ENCODE data around the gene AMMECR1L. TPM values are rescaled to one million over a fixed set of nuclear protein-coding genes. Genes with fewer than 3 reads are reported as not detected.

AMMECR1L gene
- polyA plus RNA-seq, 1 donor from 2014 or later, result 19.5 TPM

DNA sequence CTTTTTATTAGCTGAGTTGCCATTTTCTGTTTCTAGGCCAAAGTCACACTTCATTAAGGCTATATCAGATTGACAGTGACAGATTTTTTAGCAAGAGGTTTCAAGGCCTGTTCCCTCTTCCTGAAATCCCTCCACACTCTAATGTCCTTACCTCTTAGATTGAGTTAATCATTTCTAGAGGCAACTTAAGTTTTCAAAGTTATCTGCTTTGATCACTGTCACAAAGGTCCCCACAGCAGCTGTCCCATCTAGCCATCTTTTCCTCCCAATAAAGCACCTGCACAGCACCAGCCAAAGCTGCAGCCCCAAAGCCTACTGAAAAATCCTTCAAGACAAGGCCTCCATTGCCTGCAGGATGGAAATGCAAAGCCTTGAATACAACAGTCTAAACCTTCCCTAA, 13.4 kb downstream of the AMMECR1L start:
- no peaks in the 10 kb centered on the region for H3K27me3 ChIP-seq (ENCODE audit: insufficient read depth, low read depth, low read length)
- no peak overlapping the region for H3K9ac ChIP-seq (ENCODE audit: low read length)
- no peaks in the 10 kb centered on the region for H3F3A ChIP-seq (ENCODE audit: insufficient read depth, low read length, poor library complexity, severe bottlenecking)
- TF ChIP-seq, protein P1, sequence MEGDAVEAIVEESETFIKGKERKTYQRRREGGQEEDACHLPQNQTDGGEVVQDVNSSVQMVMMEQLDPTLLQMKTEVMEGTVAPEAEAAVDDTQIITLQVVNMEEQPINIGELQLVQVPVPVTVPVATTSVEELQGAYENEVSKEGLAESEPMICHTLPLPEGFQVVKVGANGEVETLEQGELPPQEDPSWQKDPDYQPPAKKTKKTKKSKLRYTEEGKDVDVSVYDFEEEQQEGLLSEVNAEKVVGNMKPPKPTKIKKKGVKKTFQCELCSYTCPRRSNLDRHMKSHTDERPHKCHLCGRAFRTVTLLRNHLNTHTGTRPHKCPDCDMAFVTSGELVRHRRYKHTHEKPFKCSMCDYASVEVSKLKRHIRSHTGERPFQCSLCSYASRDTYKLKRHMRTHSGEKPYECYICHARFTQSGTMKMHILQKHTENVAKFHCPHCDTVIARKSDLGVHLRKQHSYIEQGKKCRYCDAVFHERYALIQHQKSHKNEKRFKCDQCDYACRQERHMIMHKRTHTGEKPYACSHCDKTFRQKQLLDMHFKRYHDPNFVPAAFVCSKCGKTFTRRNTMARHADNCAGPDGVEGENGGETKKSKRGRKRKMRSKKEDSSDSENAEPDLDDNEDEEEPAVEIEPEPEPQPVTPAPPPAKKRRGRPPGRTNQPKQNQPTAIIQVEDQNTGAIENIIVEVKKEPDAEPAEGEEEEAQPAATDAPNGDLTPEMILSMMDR (IDR thresholded peaks at IDR 0.05; ENCODE audit: poor library complexity, severe bottlenecking), result no peak
- TF ChIP-seq EP300 (conservative IDR thresholded peaks at IDR 0.05; ENCODE audit: poor library complexity, severe bottlenecking), result no peak
- no peak for TF ChIP-seq RAD21 (conservative IDR thresholded peaks at IDR 0.05)
- no peak for TF ChIP-seq SMC3 (conservative IDR thresholded peaks at IDR 0.05; ENCODE audit: poor library complexity)
- TF ChIP-seq EZH2 (IDR thresholded peaks at IDR 0.05; ENCODE audit: borderline replicate concordance, insufficient read depth, low read length, poor library complexity, severe bottlenecking), result no peak
- TF ChIP-seq POLR2AphosphoS5 (IDR thresholded peaks at IDR 0.05), result no peak
- no peaks in the 10 kb centered on the region for H3K9me2 ChIP-seq (ENCODE audit: insufficient read depth, low read length)
- H3K79me2 ChIP-seq (replicated peaks; ENCODE audit: insufficient read depth, low read length), result no peaks in the 10 kb centered on the region
- H3K9me3 ChIP-seq (ENCODE audit: low read length), result no peaks in the 10 kb centered on the region
- no peak overlapping the region for H2AFZ ChIP-seq (ENCODE audit: low read depth, low read length)
- peaks cover 4% of the 10 kb centered on the region for H3K36me3 ChIP-seq (ENCODE audit: insufficient read depth, low read length)
- no peak overlapping the region for H3K4me3 ChIP-seq (ENCODE audit: low read length)
- no peaks in the 10 kb centered on the region for H4K20me1 ChIP-seq (ENCODE audit: insufficient read depth)
- no peak overlapping the region for H3K27ac ChIP-seq (ENCODE audit: low read length)
- H3K4me2 ChIP-seq (ENCODE audit: low read length), result no peak overlapping the region

DNA sequence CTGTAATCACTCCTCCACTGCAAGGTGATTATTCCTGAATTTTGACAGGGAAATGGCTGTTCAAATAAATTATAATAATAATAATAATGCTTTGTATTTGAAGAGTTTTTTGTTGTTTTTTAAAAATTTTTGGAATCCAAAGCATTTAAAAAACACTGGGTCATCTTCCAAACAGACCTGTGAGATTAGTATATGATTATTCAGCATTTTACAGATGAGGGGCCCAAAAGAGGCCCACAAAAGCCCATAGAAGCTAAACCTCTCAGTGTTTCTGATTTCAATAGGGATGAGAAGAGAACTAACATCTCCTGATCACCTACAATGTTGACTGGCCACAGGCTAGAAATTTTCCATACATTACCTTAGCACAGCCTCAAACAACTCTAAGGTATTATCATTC, 19.8 kb downstream of the AMMECR1L start:
- no peaks in the 10 kb centered on the region for H3K9me2 ChIP-seq (ENCODE audit: insufficient read depth, low read length)
- no peak overlapping the region for H3K27ac ChIP-seq (ENCODE audit: low read length)
- H4K20me1 ChIP-seq (ENCODE audit: insufficient read depth), result no peaks in the 10 kb centered on the region
- no peak overlapping the region for H3K4me2 ChIP-seq (ENCODE audit: low read length)
- no peak overlapping the region for H2AFZ ChIP-seq (ENCODE audit: low read depth, low read length)
- H3K9me3 ChIP-seq (ENCODE audit: low read length), result no peaks in the 10 kb centered on the region
- H3F3A ChIP-seq (ENCODE audit: insufficient read depth, low read length, poor library complexity, severe bottlenecking), result no peaks in the 10 kb centered on the region
- H3K79me2 ChIP-seq (replicated peaks; ENCODE audit: insufficient read depth, low read length), result no peaks in the 10 kb centered on the region
- no peak overlapping the region for H3K4me3 ChIP-seq (ENCODE audit: low read length)
- no peak for TF ChIP-seq POLR2AphosphoS5 (IDR thresholded peaks at IDR 0.05)
- TF ChIP-seq, protein P1 (IDR thresholded peaks at IDR 0.05; ENCODE audit: poor library complexity, severe bottlenecking), result no peak
- no peak for TF ChIP-seq MXI1 (conservative IDR thresholded peaks at IDR 0.05; ENCODE audit: poor library complexity, severe bottlenecking)
- H3K9ac ChIP-seq (ENCODE audit: low read length), result no peak overlapping the region
- peaks cover 4% of the 10 kb centered on the region for H3K36me3 ChIP-seq (ENCODE audit: insufficient read depth, low read length)
- no peaks in the 10 kb centered on the region for H3K27me3 ChIP-seq (ENCODE audit: insufficient read depth, low read depth, low read length)

DNA sequence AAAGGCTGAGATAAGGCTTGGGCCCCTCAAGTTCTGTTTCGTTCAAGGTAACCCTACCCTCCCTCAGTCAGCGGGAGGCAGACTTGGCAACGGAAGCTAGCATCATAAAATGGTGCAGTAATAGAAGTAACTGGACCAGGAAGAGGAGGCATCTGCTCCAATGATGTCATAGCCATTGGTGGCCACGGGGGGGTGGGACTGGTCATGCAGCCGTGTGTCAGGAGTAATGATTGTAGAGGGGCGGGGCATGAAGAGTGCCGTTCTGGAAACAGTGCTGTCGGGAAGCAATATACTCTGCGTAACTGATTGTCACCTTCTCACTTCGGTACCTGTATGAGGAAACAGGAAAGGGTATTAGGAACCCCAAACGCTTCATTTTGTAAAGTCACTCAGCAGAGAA, 20.9 kb downstream of the AMMECR1L start:
- H3K79me2 ChIP-seq (replicated peaks; ENCODE audit: insufficient read depth, low read length), result no peaks in the 10 kb centered on the region
- H3K36me3 ChIP-seq (ENCODE audit: insufficient read depth, low read length), result no peaks in the 10 kb centered on the region
- no peak overlapping the region for H2AFZ ChIP-seq (ENCODE audit: low read depth, low read length)
- no peak overlapping the region for H3K4me3 ChIP-seq (ENCODE audit: low read length)
- no peak overlapping the region for H3K9ac ChIP-seq (ENCODE audit: low read length)
- no peaks in the 10 kb centered on the region for H4K20me1 ChIP-seq (ENCODE audit: insufficient read depth)
- no peaks in the 10 kb centered on the region for H3F3A ChIP-seq (ENCODE audit: insufficient read depth, low read length, poor library complexity, severe bottlenecking)
- H3K27ac ChIP-seq (ENCODE audit: low read length), result no peak overlapping the region
- no peak overlapping the region for H3K4me2 ChIP-seq (ENCODE audit: low read length)
- TF ChIP-seq POLR2AphosphoS5 (IDR thresholded peaks at IDR 0.05), result no peak
- no peak for TF ChIP-seq MXI1 (conservative IDR thresholded peaks at IDR 0.05; ENCODE audit: poor library complexity, severe bottlenecking)
- TF ChIP-seq, protein P2, sequence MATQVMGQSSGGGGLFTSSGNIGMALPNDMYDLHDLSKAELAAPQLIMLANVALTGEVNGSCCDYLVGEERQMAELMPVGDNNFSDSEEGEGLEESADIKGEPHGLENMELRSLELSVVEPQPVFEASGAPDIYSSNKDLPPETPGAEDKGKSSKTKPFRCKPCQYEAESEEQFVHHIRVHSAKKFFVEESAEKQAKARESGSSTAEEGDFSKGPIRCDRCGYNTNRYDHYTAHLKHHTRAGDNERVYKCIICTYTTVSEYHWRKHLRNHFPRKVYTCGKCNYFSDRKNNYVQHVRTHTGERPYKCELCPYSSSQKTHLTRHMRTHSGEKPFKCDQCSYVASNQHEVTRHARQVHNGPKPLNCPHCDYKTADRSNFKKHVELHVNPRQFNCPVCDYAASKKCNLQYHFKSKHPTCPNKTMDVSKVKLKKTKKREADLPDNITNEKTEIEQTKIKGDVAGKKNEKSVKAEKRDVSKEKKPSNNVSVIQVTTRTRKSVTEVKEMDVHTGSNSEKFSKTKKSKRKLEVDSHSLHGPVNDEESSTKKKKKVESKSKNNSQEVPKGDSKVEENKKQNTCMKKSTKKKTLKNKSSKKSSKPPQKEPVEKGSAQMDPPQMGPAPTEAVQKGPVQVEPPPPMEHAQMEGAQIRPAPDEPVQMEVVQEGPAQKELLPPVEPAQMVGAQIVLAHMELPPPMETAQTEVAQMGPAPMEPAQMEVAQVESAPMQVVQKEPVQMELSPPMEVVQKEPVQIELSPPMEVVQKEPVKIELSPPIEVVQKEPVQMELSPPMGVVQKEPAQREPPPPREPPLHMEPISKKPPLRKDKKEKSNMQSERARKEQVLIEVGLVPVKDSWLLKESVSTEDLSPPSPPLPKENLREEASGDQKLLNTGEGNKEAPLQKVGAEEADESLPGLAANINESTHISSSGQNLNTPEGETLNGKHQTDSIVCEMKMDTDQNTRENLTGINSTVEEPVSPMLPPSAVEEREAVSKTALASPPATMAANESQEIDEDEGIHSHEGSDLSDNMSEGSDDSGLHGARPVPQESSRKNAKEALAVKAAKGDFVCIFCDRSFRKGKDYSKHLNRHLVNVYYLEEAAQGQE (IDR thresholded peaks at IDR 0.05; ENCODE audit: borderline replicate concordance), result no peak
- no peak for TF ChIP-seq RAD21 (conservative IDR thresholded peaks at IDR 0.05)
- TF ChIP-seq, protein P1 (IDR thresholded peaks at IDR 0.05; ENCODE audit: poor library complexity, severe bottlenecking), result no peak
- no peak for TF ChIP-seq EP300 (conservative IDR thresholded peaks at IDR 0.05; ENCODE audit: poor library complexity, severe bottlenecking)
- no peak for TF ChIP-seq TAF1 (IDR thresholded peaks at IDR 0.05; ENCODE audit: low read depth)
- TF ChIP-seq SMC3 (conservative IDR thresholded peaks at IDR 0.05; ENCODE audit: poor library complexity), result no peak
- no peak for TF ChIP-seq EZH2 (IDR thresholded peaks at IDR 0.05; ENCODE audit: borderline replicate concordance, insufficient read depth, low read length, poor library complexity, severe bottlenecking)
- H3K27me3 ChIP-seq (ENCODE audit: insufficient read depth, low read depth, low read length), result no peaks in the 10 kb centered on the region
- no peaks in the 10 kb centered on the region for H3K9me2 ChIP-seq (ENCODE audit: insufficient read depth, low read length)
- no peaks in the 10 kb centered on the region for H3K9me3 ChIP-seq (ENCODE audit: low read length)
